Gastroesophageal sphincter (tissue), 3 donors: ENCODE data around the gene DCPS.

Source experiments
- EP300 ChIP-seq: sonication (generic); formaldehyde crosslinking; IDR thresholded peaks from one replicate; pipeline ENCODE4 v1.6.1; 2017; ENCODE audit warnings: antibody characterized with exemption, mild to moderate bottlenecking
- POLR2A ChIP-seq, 2 donors: fragments of 450-650 bp; IDR thresholded peaks; one replicate each; pipeline ENCODE4 v1.6.1; 2017; ENCODE audit warnings: antibody characterized with exemption in 2 of 2, mild to moderate bottlenecking in 2 of 2, moderate library complexity in 1 of 2
- POLR2AphosphoS5 ChIP-seq: sonication (generic); formaldehyde crosslinking; IDR thresholded peaks from one replicate; pipeline ENCODE4 v1.6.1; 2017; ENCODE audit warnings: antibody characterized with exemption
- TF ChIP-seq, protein P1 (sequence below), 4 experiments: fragments of 200-600 bp in 2 of 4; fragments of 450-650 bp in 2 of 4; sonication (generic) in 1 of 4; IDR thresholded peaks; one replicate each; pipeline ENCODE4 v1.5.1; 2017 to 2019; ENCODE audit warnings: antibody characterized with exemption in 4 of 4, mild to moderate bottlenecking in 2 of 4, moderate library complexity in 2 of 4

GRCh38 chr11:126339863-126340434, 36.1 kb downstream of the DCPS start:
- TF ChIP-seq, protein P1, sequence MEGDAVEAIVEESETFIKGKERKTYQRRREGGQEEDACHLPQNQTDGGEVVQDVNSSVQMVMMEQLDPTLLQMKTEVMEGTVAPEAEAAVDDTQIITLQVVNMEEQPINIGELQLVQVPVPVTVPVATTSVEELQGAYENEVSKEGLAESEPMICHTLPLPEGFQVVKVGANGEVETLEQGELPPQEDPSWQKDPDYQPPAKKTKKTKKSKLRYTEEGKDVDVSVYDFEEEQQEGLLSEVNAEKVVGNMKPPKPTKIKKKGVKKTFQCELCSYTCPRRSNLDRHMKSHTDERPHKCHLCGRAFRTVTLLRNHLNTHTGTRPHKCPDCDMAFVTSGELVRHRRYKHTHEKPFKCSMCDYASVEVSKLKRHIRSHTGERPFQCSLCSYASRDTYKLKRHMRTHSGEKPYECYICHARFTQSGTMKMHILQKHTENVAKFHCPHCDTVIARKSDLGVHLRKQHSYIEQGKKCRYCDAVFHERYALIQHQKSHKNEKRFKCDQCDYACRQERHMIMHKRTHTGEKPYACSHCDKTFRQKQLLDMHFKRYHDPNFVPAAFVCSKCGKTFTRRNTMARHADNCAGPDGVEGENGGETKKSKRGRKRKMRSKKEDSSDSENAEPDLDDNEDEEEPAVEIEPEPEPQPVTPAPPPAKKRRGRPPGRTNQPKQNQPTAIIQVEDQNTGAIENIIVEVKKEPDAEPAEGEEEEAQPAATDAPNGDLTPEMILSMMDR (IDR thresholded peaks at IDR 0.05): no peak
- TF ChIP-seq EP300 (no peak), POLR2A (IDR thresholded peaks at IDR 0.05) (no peak), POLR2AphosphoS5 (peak; percentile 34)
